Neural crest cell (in vitro differentiated cells): ENCODE results near the gene ZNF574. TPM values are rescaled to one million over a fixed set of nuclear protein-coding genes. Genes with fewer than 3 reads are reported as not detected.
A peak's percentile ranks its signal among the peaks of the same experiment; 100 is the strongest.

Source experiments
- DNase-seq: peaks from one replicate; pipeline ENCODE4 v3.0.0; 2021; ENCODE audit warnings: low read depth, mixed read lengths, low spot score
- H3K27ac Mint-ChIP-seq: one replicate; pipeline ENCODE4 v1.8.0; 2021; ENCODE audit warnings: mild to moderate bottlenecking, mixed read lengths; ENCODE audit not compliant: unreplicated experiment
- H3K27me3 Mint-ChIP-seq: 2 replicates; pipeline ENCODE4 v1.8.0; 2021; ENCODE audit warnings: low read depth, mild to moderate bottlenecking, mixed read lengths
- H3K36me3 Mint-ChIP-seq: 2 replicates; pipeline ENCODE4 v1.8.0; 2021; ENCODE audit warnings: low read depth, mild to moderate bottlenecking, mixed read lengths
- H3K4me1 Mint-ChIP-seq: 2 replicates; pipeline ENCODE4 v1.8.0; 2021; ENCODE audit warnings: mixed read lengths
- H3K4me3 Mint-ChIP-seq: one replicate; pipeline ENCODE4 v1.8.0; 2021; ENCODE audit warnings: mild to moderate bottlenecking, mixed read lengths
- H3K9me3 Mint-ChIP-seq: 2 replicates; pipeline ENCODE4 v1.8.0; 2021; ENCODE audit warnings: mixed read lengths
- CTCF ChIP-seq: fragments of 200-600 bp; sonication (generic); conservative IDR thresholded peaks from 2 replicates; pipeline ENCODE4 v1.5.0; 2021; ENCODE audit warnings: antibody characterized with exemption, mild to moderate bottlenecking
- total RNA-seq: library from RNA; stranded (reverse); gene quantifications from 2 replicates; pipeline ENCODE4 v1.2.1, GENCODE V29; 2021

Gene ZNF574
- total RNA-seq, 1 donor from 2014 or later, result 26.0 TPM

- no peak for TF ChIP-seq CTCF
These were observed 50.6 kb downstream of the ZNF574 start for GRCh38 chr19:42126574-42126973.

GRCh38 chr19:42129399-42130253 lies 53.7 kb downstream of the ZNF574 start:
- H3K27me3 Mint-ChIP-seq, result peaks cover 58% of the 10 kb centered on the region
- H3K36me3 Mint-ChIP-seq, result no peaks in the 10 kb centered on the region
- H3K4me3 Mint-ChIP-seq, result no peak overlapping the region
- no peak for TF ChIP-seq CTCF
- peak overlapping the region; percentile 12 for H3K27ac Mint-ChIP-seq
- no peak for DNase-seq
- H3K9me3 Mint-ChIP-seq, result no peaks in the 10 kb centered on the region
- peaks cover 17% of the 10 kb centered on the region for H3K4me1 Mint-ChIP-seq

More at GRCh38 chr19:42126574-42126973, 50.6 kb downstream of the ZNF574 start:
- Mint-ChIP-seq H3K4me1 (peaks cover 3% of the 10 kb centered on the region), H3K4me3 (no peak overlapping the region), H3K27ac (no peak overlapping the region), H3K36me3 (no peaks in the 10 kb centered on the region), H3K9me3 (no peaks in the 10 kb centered on the region), H3K27me3 (peaks cover 37% of the 10 kb centered on the region)
- DNase-seq, result no peak

- H3K4me3 Mint-ChIP-seq, result no peak overlapping the region
- no peaks in the 10 kb centered on the region for H3K9me3 Mint-ChIP-seq
- peaks cover 57% of the 10 kb centered on the region for H3K27me3 Mint-ChIP-seq
- peaks cover 17% of the 10 kb centered on the region for H3K4me1 Mint-ChIP-seq
- no peak overlapping the region for H3K27ac Mint-ChIP-seq
- DNase-seq, result no peak
- TF ChIP-seq CTCF, result no peak
- H3K36me3 Mint-ChIP-seq, result no peaks in the 10 kb centered on the region
These were observed 54.2 kb downstream of the ZNF574 start for GRCh38 chr19:42130254-42130573.

Other genes with a start within 250 kb of the ZNF574 start
- gene LYPD4, start 231.5 kb upstream of the ZNF574 start, total RNA-seq, result not detected in 2 replicates
- not detected in 2 replicates for gene DMRTC2, start 231.1 kb upstream of the ZNF574 start, total RNA-seq
- 2,492 and 2,613 TPM in 2 replicates for gene RPS19, start 215.9 kb upstream of the ZNF574 start, total RNA-seq
- 0.32 and 0.70 TPM in 2 replicates for gene CD79A, start 198.9 kb upstream of the ZNF574 start, total RNA-seq
- 62.3 and 69.9 TPM in 2 replicates for gene ARHGEF1, start 193.0 kb upstream of the ZNF574 start, total RNA-seq
- gene ERFL, start 147.7 kb upstream of the ZNF574 start, total RNA-seq, result 0.12 and 0.14 TPM in 2 replicates
- 83.8 and 93.4 TPM in 2 replicates for gene RABAC1, start 116.8 kb upstream of the ZNF574 start, total RNA-seq
- 22.9 and 23.2 TPM in 2 replicates for gene ATP1A3, start 81.9 kb upstream of the ZNF574 start, total RNA-seq
- 3.7 and 3.8 TPM in 2 replicates for gene GRIK5, start 6.0 kb upstream of the ZNF574 start, total RNA-seq
- 2.3 and 2.5 TPM in 2 replicates for gene POU2F2, start 56.3 kb downstream of the ZNF574 start, total RNA-seq
- gene DEDD2, start 141.5 kb downstream of the ZNF574 start, total RNA-seq, result 20.6 and 21.5 TPM in 2 replicates
- gene ZNF526, start 144.1 kb downstream of the ZNF574 start, total RNA-seq, result 18.4 and 24.2 TPM in 2 replicates
- 66.1 and 68.0 TPM in 2 replicates for gene GSK3A, start 166.4 kb downstream of the ZNF574 start, total RNA-seq
- gene ERF, start 179.0 kb downstream of the ZNF574 start, total RNA-seq, result 102 and 105 TPM in 2 replicates
- 91.6 and 93.4 TPM in 2 replicates for gene CIC, start 193.1 kb downstream of the ZNF574 start, total RNA-seq
- 2.2 and 2.8 TPM in 2 replicates for gene PRR19, start 226.0 kb downstream of the ZNF574 start, total RNA-seq
- 166 and 173 TPM in 2 replicates for gene PAFAH1B3, start 226.5 kb downstream of the ZNF574 start, total RNA-seq
- 18.4 and 19.4 TPM in 2 replicates for gene TMEM145, start 237.1 kb downstream of the ZNF574 start, total RNA-seq
- gene MEGF8, start 249.5 kb downstream of the ZNF574 start, total RNA-seq, result 38.0 and 39.2 TPM in 2 replicates